Progenitor cell of endocrine pancreas (in vitro differentiated cells): Measurements from ENCODE around the gene PFN1. TPM values are rescaled to one million over a fixed set of nuclear protein-coding genes. Genes with fewer than 3 reads are reported as not detected.
"Not testable (repeated sequence)": the region's sequence is repeated elsewhere in the genome, so short reads cannot be mapped to it uniquely, and the experiment has no call there.

Source experiments
- DNase-seq: peaks from one replicate; pipeline ENCODE4 v3.0.0; 2021; ENCODE audit warnings: low spot score; ENCODE audit not compliant: unreplicated experiment
- H3K27ac Mint-ChIP-seq: 2 replicates; pipeline ENCODE4 v1.8.0; 2021; ENCODE audit warnings: mild to moderate bottlenecking, moderate library complexity, mixed read lengths
- H3K27me3 Mint-ChIP-seq: 2 replicates; pipeline ENCODE4 v1.8.0; 2021; ENCODE audit warnings: mixed read lengths
- H3K36me3 Mint-ChIP-seq: 2 replicates; pipeline ENCODE4 v1.8.0; 2022; ENCODE audit warnings: mixed read lengths; ENCODE audit not compliant: insufficient read depth
- H3K4me1 Mint-ChIP-seq: 2 replicates; pipeline ENCODE4 v1.8.0; 2021; ENCODE audit warnings: low read depth, mixed read lengths
- H3K4me3 Mint-ChIP-seq: 2 replicates; pipeline ENCODE4 v1.8.0; 2021; ENCODE audit warnings: low read depth, mild to moderate bottlenecking, moderate library complexity, mixed read lengths
- H3K9me3 Mint-ChIP-seq: 2 replicates; pipeline ENCODE4 v1.8.0; 2021; ENCODE audit warnings: low read depth, mixed read lengths
- CTCF ChIP-seq: fragments of 200-600 bp; sonication (generic); IDR thresholded peaks from one replicate; pipeline ENCODE4 v1.5.0; 2021; ENCODE audit warnings: antibody characterized with exemption, mild to moderate bottlenecking; ENCODE audit not compliant: unreplicated experiment
- total RNA-seq: library from RNA; stranded (reverse); gene quantifications from 2 replicates; pipeline ENCODE4 v1.2.1, GENCODE V29; 2021

The PFN1 gene
- total RNA-seq, 1 donor from 2014 or later, result 372 TPM

- peaks cover 9% of the 10 kb centered on the region for H3K4me1 Mint-ChIP-seq
- H3K27ac Mint-ChIP-seq, result peak overlapping the region; percentile 81
- no peak overlapping the region for H3K4me3 Mint-ChIP-seq
- DNase-seq, result no peak
- H3K36me3 Mint-ChIP-seq, result peaks cover 4% of the 10 kb centered on the region
- H3K9me3 Mint-ChIP-seq, result no peaks in the 10 kb centered on the region
- H3K27me3 Mint-ChIP-seq, result no peaks in the 10 kb centered on the region
- peak; percentile 38 for TF ChIP-seq CTCF
These were observed 14.0 kb downstream of the PFN1 start for GRCh38 chr17:4934173-4934979.

GRCh38 chr17:4933646-4934045, 14.7 kb downstream of the PFN1 start:
- H3K4me3 Mint-ChIP-seq, result no peak overlapping the region
- H3K27ac Mint-ChIP-seq, result no peak overlapping the region
- peaks cover 4% of the 10 kb centered on the region for H3K36me3 Mint-ChIP-seq
- H3K9me3 Mint-ChIP-seq, result no peaks in the 10 kb centered on the region
- TF ChIP-seq CTCF, result no peak
- H3K4me1 Mint-ChIP-seq, result peaks cover 4% of the 10 kb centered on the region
- H3K27me3 Mint-ChIP-seq, result no peaks in the 10 kb centered on the region
- no peak for DNase-seq

- DNase-seq, result no peak
- Mint-ChIP-seq H3K27ac (no peak overlapping the region), H3K27me3 (no peaks in the 10 kb centered on the region), H3K4me1 (no peaks in the 10 kb centered on the region), H3K9me3 (no peaks in the 10 kb centered on the region), H3K4me3 (no peak overlapping the region), H3K36me3 (peaks cover 3% of the 10 kb centered on the region)
- no peak for TF ChIP-seq CTCF
These were observed 15.6 kb downstream of the PFN1 start for GRCh38 chr17:4932756-4933155.

GRCh38 chr17:4931963-4932362, 16.4 kb downstream of the PFN1 start, which contains the start of gene GP1BA:
Gene GP1BA, plus strand, starts transcription at chr17:4932277. Its CDS starts 328 bp downstream, at chr17:4932605.
- H3K36me3 Mint-ChIP-seq, result no peaks in the 10 kb centered on the region
- no peak for DNase-seq
- H3K9me3 Mint-ChIP-seq, result no peaks in the 10 kb centered on the region
- no peak within 1 kb of the TSS for H3K27ac Mint-ChIP-seq
- TF ChIP-seq CTCF, result no peak
- no peaks in the 10 kb centered on the region for H3K4me1 Mint-ChIP-seq
- H3K4me3 Mint-ChIP-seq, result no peak within 1 kb of the TSS
- H3K27me3 Mint-ChIP-seq, result no peaks in the 10 kb centered on the region

- Mint-ChIP-seq H3K9me3 (no peaks in the 10 kb centered on the region), H3K27me3 (no peaks in the 10 kb centered on the region), H3K4me3 (no peak overlapping the region), H3K4me1 (peaks cover 3% of the 10 kb centered on the region), H3K36me3 (no peaks in the 10 kb centered on the region), H3K27ac (no peak overlapping the region)
- no peak for DNase-seq
- TF ChIP-seq CTCF, result no peak
These were observed 19.4 kb downstream of the PFN1 start for GRCh38 chr17:4928881-4929280.

GRCh38 chr17:4926577-4927335, 21.6 kb downstream of the PFN1 start:
- not testable (repeated sequence) for H3K27me3 Mint-ChIP-seq, H3K36me3 Mint-ChIP-seq, H3K9me3 Mint-ChIP-seq, DNase-seq, H3K4me3 Mint-ChIP-seq, H3K4me1 Mint-ChIP-seq
- peak overlapping the region; percentile 67 for H3K27ac Mint-ChIP-seq
